Adrenal gland (tissue), 12 donors: Measurements from ENCODE around the gene TNFAIP3. TPM values are rescaled to one million over a fixed set of nuclear protein-coding genes. Genes with fewer than 3 reads are reported as not detected.
A peak's percentile ranks its signal among the peaks of the same experiment; 100 is the strongest.

Source experiments
- DNase-seq, 7 donors: peaks; one replicate each; pipeline ENCODE4 v3.0.0-alpha.2; 2019 to 2020
- H3K27ac ChIP-seq, 5 donors: fragments of 200-600 bp; sonication (generic) in 4 of 5; 1 replicate in 3 of 5; 2 replicates in 2 of 5; pipeline versions ENCODE4 v1.5.1 to v1.8.0; 2016 to 2020; ENCODE audit warnings: mild to moderate bottlenecking in 1 of 5
- H3K27me3 ChIP-seq: fragments of 200-600 bp; 2 replicates; pipeline ENCODE4 v1.8.0; 2021
- H3K36me3 ChIP-seq, 2 donors: fragments of 200-600 bp; replicated peaks in 1 of 2; 1 replicate in 1 of 2; 2 replicates in 1 of 2; pipeline versions ENCODE4 v1.5.1 to v1.8.0; 2018 to 2022
- H3K4me1 ChIP-seq, 2 donors: fragments of 200-600 bp; replicated peaks in 1 of 2; 1 replicate in 1 of 2; 2 replicates in 1 of 2; pipeline versions ENCODE4 v1.5.1 to v1.8.0; 2018 to 2021
- H3K4me3 ChIP-seq, 4 donors: fragments of 200-600 bp; sonication (generic) in 3 of 4; one replicate each; pipeline ENCODE4 v1.5.1; 2016 to 2018
- H3K9me3 ChIP-seq, 3 donors: fragments of 200-600 bp; sonication (generic) in 1 of 3; replicated peaks in 1 of 3; 1 replicate in 2 of 3; 2 replicates in 1 of 3; pipeline versions ENCODE4 v1.5.1 to v1.8.0; 2016 to 2021
- POLR2A ChIP-seq, 2 donors: fragments of 450-650 bp; IDR thresholded peaks; one replicate each; pipeline ENCODE4 v1.6.1; 2017; ENCODE audit warnings: antibody characterized with exemption in 2 of 2, mild to moderate bottlenecking in 2 of 2, moderate library complexity in 1 of 2
- WGBS, 4 donors: extraction: QIAGEN DNeasy Blood & Tissue Kit in 2 of 4; methylation state at CpG; one replicate each; pipeline versions ENCODE4 v1.1.5 to v1.1.7; 2013 to 2017; 5-methylcytosine and 5-hydroxymethylcytosine counted together
- intact Hi-C, 2 donors: fragments of 100-400 bp; cut with DNase I; formaldehyde crosslinking; loops; one replicate each; pipeline versions ENCODE4 v1.14.1 to v1.15.0; 2022 to 2023
- polyA plus RNA-seq, 3 donors: library from polyadenylated mRNA; stranded (reverse); fragments of 200-250 nt in 2 of 3; fragments of 350-450 nt in 1 of 3; fragmentation: Illumina TruSeq in 1 of 3; extraction: RNeasy Lipid Tissue Mini Kit (QIAGEN cat#74804) in 1 of 3; gene quantifications; one replicate each; pipeline ENCODE4 v1.2.3, GENCODE V29; 2013 to 2014
- total RNA-seq, 9 donors: library from RNA; depleted of rRNA in 4 of 9; stranded (reverse); fragments of >200 nt in 4 of 9; fragments of 120-200 nt in 1 of 9; fragmentation: NEBNext Ultra II Directional in 1 of 9; extraction: Animal tissue kit (Norgen Biotek cat#: 25700) in 1 of 9; gene quantifications; one replicate each; pipeline versions ENCODE4 v1.1.0 to v1.2.4, GENCODE V29; 2013 to 2023
- TF ChIP-seq, protein P1 (sequence below), 6 experiments: fragments of 450-650 bp in 4 of 6; fragments of 200-600 bp in 2 of 6; sonication (generic) in 1 of 6; IDR thresholded peaks; 1 replicate in 5 of 6; 2 replicates in 1 of 6; pipeline versions ENCODE4 v1.5.1 to v1.8.0; 2016 to 2021; ENCODE audit warnings: antibody characterized with exemption in 6 of 6, mild to moderate bottlenecking in 2 of 6, moderate library complexity in 1 of 6
- donor health status: healthy with polysubstance abuse.
- donor health status: Bipolar disorder and iron deficiency.
- donor health status: DM: yes; HTN: yes; CAD: no.
- donor health status: DM: no; HTN: no; CAD: no.
- donor health status: DM: no; HTN: no; CAD: no.
- donor health status: DM: yes; HTN: yes; CAD: no.

The TNFAIP3 gene
- total and polyA plus RNA-seq, 12 donors, result 5.0 to 29.7 (median 15.2) TPM

DNA sequence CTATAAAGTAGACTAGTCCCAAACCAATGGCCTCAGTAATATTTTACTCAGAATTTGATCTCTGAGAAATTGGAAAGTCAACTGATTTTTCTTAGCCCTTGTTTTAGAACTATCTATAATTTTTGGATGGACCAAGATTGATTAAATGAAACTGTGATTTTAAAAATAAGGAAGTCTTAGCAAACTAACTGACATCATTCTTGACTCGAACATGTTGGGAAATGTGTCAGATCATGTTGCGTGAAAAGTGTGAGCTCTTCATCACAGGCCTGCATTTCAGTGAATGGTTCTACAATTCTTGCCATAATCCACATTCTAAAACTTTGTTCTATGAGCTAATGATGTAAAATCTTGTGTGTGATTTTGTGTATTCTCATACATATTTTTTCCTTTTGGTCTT is 11.0 kb downstream of the TNFAIP3 start:
- TF ChIP-seq POLR2A (IDR thresholded peaks at IDR 0.05), result no peak
- TF ChIP-seq, protein P1, sequence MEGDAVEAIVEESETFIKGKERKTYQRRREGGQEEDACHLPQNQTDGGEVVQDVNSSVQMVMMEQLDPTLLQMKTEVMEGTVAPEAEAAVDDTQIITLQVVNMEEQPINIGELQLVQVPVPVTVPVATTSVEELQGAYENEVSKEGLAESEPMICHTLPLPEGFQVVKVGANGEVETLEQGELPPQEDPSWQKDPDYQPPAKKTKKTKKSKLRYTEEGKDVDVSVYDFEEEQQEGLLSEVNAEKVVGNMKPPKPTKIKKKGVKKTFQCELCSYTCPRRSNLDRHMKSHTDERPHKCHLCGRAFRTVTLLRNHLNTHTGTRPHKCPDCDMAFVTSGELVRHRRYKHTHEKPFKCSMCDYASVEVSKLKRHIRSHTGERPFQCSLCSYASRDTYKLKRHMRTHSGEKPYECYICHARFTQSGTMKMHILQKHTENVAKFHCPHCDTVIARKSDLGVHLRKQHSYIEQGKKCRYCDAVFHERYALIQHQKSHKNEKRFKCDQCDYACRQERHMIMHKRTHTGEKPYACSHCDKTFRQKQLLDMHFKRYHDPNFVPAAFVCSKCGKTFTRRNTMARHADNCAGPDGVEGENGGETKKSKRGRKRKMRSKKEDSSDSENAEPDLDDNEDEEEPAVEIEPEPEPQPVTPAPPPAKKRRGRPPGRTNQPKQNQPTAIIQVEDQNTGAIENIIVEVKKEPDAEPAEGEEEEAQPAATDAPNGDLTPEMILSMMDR (IDR thresholded peaks at IDR 0.05), result no peak
- Histone ChIP-seq H3K4me1 (peaks cover 0 to 17% of the 10 kb centered on the region in 2 donors), H3K9me3 (no peaks in the 10 kb centered on the region), H3K27ac (peak overlapping the region in 1 of 5 donors; percentile 35), H3K4me3 (no peak overlapping the region), H3K36me3 (peaks cover 0 to 76% of the 10 kb centered on the region in 2 donors), H3K27me3 (no peaks in the 10 kb centered on the region)
- 71 to 80% (median 77%) methylated on average over 2 of the region's 2 CpGs for WGBS, 4 donors
- DNase-seq, result no peak
- intact Hi-C loops, result loop anchor here (5.0 to 10.0 kb wide), 2 partner anchors 64 to 67 kb away; no protein-coding TSS in a partner anchor

GRCh38 chr6:137878486-137879285 is 11.6 kb downstream of the TNFAIP3 start:
- no peak overlapping the region for H3K4me3 ChIP-seq
- DNase-seq, result peak in 1 of 7 donors; percentile 22
- intact Hi-C loops, result loop anchor here (5.0 to 10.0 kb wide), 2 partner anchors 64 to 66 kb away; no protein-coding TSS in a partner anchor
- no peak for TF ChIP-seq POLR2A (IDR thresholded peaks at IDR 0.05)
- TF ChIP-seq, protein P1 (IDR thresholded peaks at IDR 0.05), result peak in 2 of 6 experiments; percentile 8 to 16
- H3K36me3 ChIP-seq, result peaks cover 0 to 76% of the 10 kb centered on the region in 2 donors
- no peaks in the 10 kb centered on the region for H3K9me3 ChIP-seq
- H3K4me1 ChIP-seq, result peaks cover 0 to 21% of the 10 kb centered on the region in 2 donors
- WGBS, 4 donors, result 75 to 81% (median 80%) methylated on average over 19 to 33 of the region's 33 CpGs
- peak overlapping the region in 1 of 5 donors; percentile 35 for H3K27ac ChIP-seq
- H3K27me3 ChIP-seq, result no peaks in the 10 kb centered on the region

DNA sequence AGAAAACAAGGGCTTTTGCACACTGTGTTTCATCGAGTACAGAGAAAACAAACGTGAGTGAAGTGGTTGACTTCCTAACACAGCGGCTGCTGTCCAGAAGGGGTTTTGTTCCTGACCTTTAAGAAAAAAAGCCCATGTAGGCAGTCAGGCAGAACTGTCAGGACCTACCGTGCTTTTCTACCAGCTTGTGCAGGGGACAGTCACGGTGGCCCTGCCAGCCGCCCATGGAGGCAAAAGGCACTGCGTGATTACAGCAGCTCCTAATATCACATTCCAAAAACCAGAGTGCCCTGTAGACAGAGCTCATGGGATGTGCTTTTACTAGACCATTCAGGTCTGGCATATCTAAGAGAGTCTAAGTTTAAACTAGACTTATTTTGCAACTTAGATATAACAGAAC is 12.2 kb downstream of the TNFAIP3 start:
- Histone ChIP-seq H3K36me3 (peaks cover 0 to 76% of the 10 kb centered on the region in 2 donors), H3K27ac (peak overlapping the region in 1 of 5 donors; percentile 35), H3K4me3 (no peak overlapping the region), H3K27me3 (no peaks in the 10 kb centered on the region), H3K4me1 (peaks cover 0 to 19% of the 10 kb centered on the region in 2 donors), H3K9me3 (no peaks in the 10 kb centered on the region)
- DNase-seq, result no peak
- 76 to 82% (median 80%) methylated on average over 7 of the region's 7 CpGs for WGBS, 4 donors
- TF ChIP-seq POLR2A (IDR thresholded peaks at IDR 0.05), result no peak
- TF ChIP-seq, protein P1 (IDR thresholded peaks at IDR 0.05), result no peak
- intact Hi-C loops, result loop anchor here (5.0 to 10.0 kb wide), 2 partner anchors 63 to 66 kb away; no protein-coding TSS in a partner anchor

DNA sequence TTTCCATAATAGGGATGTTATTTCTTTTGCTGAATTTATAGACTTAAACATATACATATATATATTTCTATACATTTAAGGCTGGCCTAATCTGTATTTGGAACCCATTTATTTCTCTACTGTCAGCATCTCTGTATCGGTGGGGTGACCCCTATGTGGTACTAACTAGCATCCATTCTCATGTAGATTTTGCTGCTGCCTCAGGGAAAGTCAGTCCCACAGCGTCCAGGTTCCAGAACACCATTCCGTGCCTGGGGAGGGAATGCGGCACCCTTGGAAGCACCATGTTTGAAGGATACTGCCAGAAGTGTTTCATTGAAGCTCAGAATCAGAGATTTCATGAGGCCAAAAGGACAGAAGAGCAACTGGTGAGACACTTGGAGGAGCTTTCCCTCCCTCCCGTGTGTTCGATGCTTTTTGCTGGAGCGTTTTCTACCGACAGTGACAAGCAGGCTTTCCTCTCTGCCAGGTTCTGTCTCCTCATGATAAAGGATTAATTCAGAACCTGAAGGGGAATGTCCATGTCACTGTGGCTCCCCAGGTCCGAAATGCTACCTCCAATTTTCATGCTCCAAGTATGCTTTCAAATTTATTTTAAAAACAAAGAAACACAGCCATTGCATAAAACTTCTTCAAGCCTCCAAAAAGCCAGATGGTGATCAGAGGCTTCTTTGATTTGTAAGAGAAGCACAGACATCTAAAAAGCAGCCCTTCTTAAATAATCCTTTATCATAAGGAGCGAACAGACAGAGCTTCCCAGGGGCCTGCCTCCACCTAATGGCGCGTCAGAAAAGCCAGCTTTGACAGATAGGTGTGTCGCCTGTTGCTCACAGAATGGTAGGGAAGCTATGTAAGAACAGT is 13.1 kb downstream of the TNFAIP3 start:
- WGBS, 4 donors, result 90 to 95% (median 94%) methylated on average over 13 of the region's 13 CpGs
- Histone ChIP-seq H3K36me3 (peaks cover 0 to 70% of the 10 kb centered on the region in 2 donors), H3K4me1 (peaks cover 0 to 16% of the 10 kb centered on the region in 2 donors), H3K4me3 (no peak overlapping the region), H3K27ac (no peak overlapping the region), H3K27me3 (no peaks in the 10 kb centered on the region), H3K9me3 (no peaks in the 10 kb centered on the region)
- intact Hi-C loops, result loop anchor here (5.0 to 10.0 kb wide), 2 partner anchors 62 to 65 kb away; no protein-coding TSS in a partner anchor
- DNase-seq, result no peak
- no peak for TF ChIP-seq POLR2A (IDR thresholded peaks at IDR 0.05)
- TF ChIP-seq, protein P1 (IDR thresholded peaks at IDR 0.05), result no peak
